CD14-positive monocyte (primary cell): ENCODE data around the gene ACD. TPM values are rescaled to one million over a fixed set of nuclear protein-coding genes. Genes with fewer than 3 reads are reported as not detected.
A peak's percentile ranks its signal among the peaks of the same experiment; 100 is the strongest.

Experiments used
- DNase-seq, 3 donors: peaks; one replicate each; pipeline ENCODE4 v3.0.0-alpha.2; 2011 to 2022
- H2AFZ ChIP-seq: 2 replicates; pipeline ENCODE4 v1.6.0; 2012; ENCODE audit warnings: mild to moderate bottlenecking, low read depth, low read length, inconsistent platforms; ENCODE audit not compliant: insufficient read depth, poor library complexity, severe bottlenecking
- H3K27ac ChIP-seq, 2 donors: 1 replicate in 1 of 2; 2 replicates in 1 of 2; pipeline ENCODE4 v1.5.1; 2012 to 2013; ENCODE audit warnings: low read length in 2 of 2, control low read depth in 1 of 2, inconsistent platforms in 1 of 2, low read depth in 1 of 2, mild to moderate bottlenecking in 1 of 2
- H3K27me3 ChIP-seq, 2 donors: one replicate each; pipeline versions ENCODE4 v1.6.0 to v1.6.1; 2011 to 2013; ENCODE audit warnings: low read length in 2 of 2; ENCODE audit not compliant: control insufficient read depth in 2 of 2, insufficient read depth in 2 of 2
- H3K36me3 ChIP-seq, 2 donors: replicated peaks in 1 of 2; 1 replicate in 1 of 2; 2 replicates in 1 of 2; pipeline versions ENCODE4 v1.5.1 to v1.6.1; 2012 to 2013; ENCODE audit warnings: low read length in 2 of 2, control low read depth in 1 of 2, inconsistent platforms in 1 of 2, mild to moderate bottlenecking in 1 of 2; ENCODE audit not compliant: insufficient read depth in 2 of 2, control insufficient read depth in 1 of 2
- H3K4me1 ChIP-seq, 2 donors: 1 replicate in 1 of 2; 2 replicates in 1 of 2; pipeline versions ENCODE4 v1.5.1 to v1.6.1; 2012 to 2013; ENCODE audit warnings: low read length in 2 of 2, control low read depth in 1 of 2, inconsistent platforms in 1 of 2, mild to moderate bottlenecking in 1 of 2, moderate library complexity in 1 of 2; ENCODE audit not compliant: insufficient read depth in 2 of 2, control insufficient read depth in 1 of 2
- H3K4me2 ChIP-seq: replicated peaks from 2 replicates; pipeline ENCODE3; 2012; ENCODE audit warnings: low read length, moderate library complexity, mild to moderate bottlenecking; ENCODE audit not compliant: poor library complexity, severe bottlenecking; ENCODE audit errors: extremely low read depth
- H3K4me3 ChIP-seq, 3 experiments: fragments of 200-600 bp in 1 of 3; sonication (generic) in 1 of 3; replicated peaks in 1 of 3; 1 replicate in 2 of 3; 2 replicates in 1 of 3; pipeline ENCODE4 v1.5.1; 2011 to 2013; ENCODE audit warnings: low read length in 3 of 3, mild to moderate bottlenecking in 3 of 3, control low read depth in 2 of 3, low read depth in 2 of 3, inconsistent platforms in 1 of 3, moderate library complexity in 1 of 3
- H3K79me2 ChIP-seq: 2 replicates; pipeline ENCODE4 v1.6.0; 2012; ENCODE audit warnings: mild to moderate bottlenecking, control low read depth, inconsistent platforms, low read length, moderate library complexity; ENCODE audit not compliant: insufficient read depth
- H3K9ac ChIP-seq: 2 replicates; pipeline ENCODE4 v1.6.0; 2017; ENCODE audit warnings: low read length, mild to moderate bottlenecking; ENCODE audit not compliant: insufficient read depth, poor library complexity, severe bottlenecking
- H3K9me3 ChIP-seq, 2 donors: replicated peaks in 1 of 2; 1 replicate in 1 of 2; 2 replicates in 1 of 2; pipeline versions ENCODE4 v1.5.1 to v1.6.1; 2012 to 2013; ENCODE audit warnings: low read length in 2 of 2, control low read depth in 1 of 2; ENCODE audit not compliant: control insufficient read depth in 1 of 2, insufficient read depth in 1 of 2
- H4K20me1 ChIP-seq: 2 replicates; pipeline ENCODE4 v1.6.0; 2012; ENCODE audit warnings: mild to moderate bottlenecking, low read length, control low read depth, moderate library complexity; ENCODE audit not compliant: insufficient read depth
- H3K27ac Mint-ChIP-seq, 7 donors: one replicate each; pipeline ENCODE4 v1.8.0; 2020; ENCODE audit warnings: mild to moderate bottlenecking in 7 of 7, mixed read lengths in 7 of 7, moderate library complexity in 6 of 7, inconsistent platforms in 2 of 7
- H3K27me3 Mint-ChIP-seq, 3 donors: one replicate each; pipeline ENCODE4 v1.8.0; 2021 to 2022; ENCODE audit warnings: low read depth in 3 of 3, mild to moderate bottlenecking in 3 of 3, mixed read lengths in 3 of 3, moderate library complexity in 3 of 3, inconsistent platforms in 1 of 3
- H3K36me3 Mint-ChIP-seq, 2 donors: one replicate each; pipeline ENCODE4 v1.8.0; 2020; ENCODE audit warnings: mixed read lengths in 2 of 2, inconsistent platforms in 1 of 2, mild to moderate bottlenecking in 1 of 2
- H3K4me1 Mint-ChIP-seq: one replicate; pipeline ENCODE4 v1.8.0; 2020; ENCODE audit warnings: mild to moderate bottlenecking, mixed read lengths
- H3K4me3 Mint-ChIP-seq, 2 donors: one replicate each; pipeline ENCODE4 v1.8.0; 2020; ENCODE audit warnings: mild to moderate bottlenecking in 2 of 2, mixed read lengths in 2 of 2, moderate library complexity in 1 of 2
- H3K9me3 Mint-ChIP-seq, 7 donors: one replicate each; pipeline ENCODE4 v1.8.0; 2020 to 2022; ENCODE audit warnings: mixed read lengths in 7 of 7, mild to moderate bottlenecking in 6 of 7, moderate library complexity in 6 of 7, inconsistent platforms in 2 of 7
- WGBS: methylation state at CpG from one replicate; pipeline ENCODE4 v1.1.5; 2013; ENCODE audit warnings: missing lambda C conversion rate; ENCODE audit not compliant: insufficient coverage; 5-methylcytosine and 5-hydroxymethylcytosine counted together
- intact Hi-C, 2 donors: fragments of 100-400 bp; cut with micrococcal nuclease; formaldehyde crosslinking; loops; one replicate each; pipeline versions ENCODE4 v1.15.0 to v1.15.1; 2023
- polyA plus RNA-seq, 3 donors: library from polyadenylated mRNA; depleted of rRNA in 1 of 3; unstranded in 2 of 3; stranded (reverse) in 1 of 3; fragments of 300-500 nt in 2 of 3; fragments of >200 nt in 1 of 3; fragmentation: Illumina TruSeq in 2 of 3; gene quantifications; 1 replicate in 2 of 3; 2 replicates in 1 of 3; pipeline ENCODE4 v1.2.3, GENCODE V29; 2012 to 2021
- TF ChIP-seq, protein P1 (sequence below): fragments of 200-600 bp; IDR thresholded peaks from one replicate; pipeline ENCODE4 v1.8.0; 2022; ENCODE audit warnings: antibody characterized with exemption, mild to moderate bottlenecking

ACD gene
- polyA plus RNA-seq, 3 donors, result 11.8 to 26.0 (median 14.9) TPM

DNA sequence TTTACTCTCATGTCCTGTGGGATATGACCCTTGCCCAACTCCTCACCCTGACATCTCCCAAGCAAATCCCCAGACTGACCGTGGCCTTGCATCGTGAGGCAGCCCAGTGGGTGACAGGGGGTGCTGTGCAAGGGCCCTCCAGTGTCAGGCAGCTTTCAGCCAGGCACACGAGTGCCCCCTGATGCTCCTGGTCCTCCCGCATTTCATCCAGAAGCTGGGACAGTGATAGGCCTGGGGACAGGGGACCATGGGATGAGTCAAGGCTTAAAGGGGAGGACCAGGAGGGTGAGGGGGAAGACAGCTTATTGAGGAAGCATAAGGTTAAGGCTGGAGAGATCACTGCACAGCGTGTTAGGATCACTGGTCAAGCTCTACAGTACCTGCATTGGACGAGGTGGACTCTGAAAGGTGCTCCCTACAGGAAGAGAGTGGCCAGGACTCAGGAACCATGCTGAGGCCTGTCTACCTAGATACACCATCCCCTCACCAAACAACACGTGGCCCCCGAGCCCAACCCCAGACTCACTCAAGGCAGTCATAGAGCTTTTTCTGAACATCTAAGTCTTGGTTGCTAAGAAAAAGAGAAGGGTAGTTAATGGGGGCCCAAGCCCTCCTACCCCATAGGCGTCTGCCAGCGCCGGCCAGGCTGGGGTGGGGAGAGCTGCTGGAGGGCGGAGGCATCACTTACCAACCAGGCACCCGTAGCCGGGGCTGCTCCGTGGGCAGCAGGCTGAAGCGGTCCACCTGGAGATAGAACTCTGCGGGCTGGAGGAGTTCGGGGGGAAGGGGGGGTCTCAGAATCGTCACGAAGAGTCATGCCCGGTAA is 998 bp downstream of the ACD start:
- Histone ChIP-seq H3K27ac (no peak overlapping the region), H2AFZ (peak overlapping the region; percentile 94), H3K36me3 (peaks cover 0 to 4% of the 10 kb centered on the region in 2 donors), H3K9ac (peak overlapping the region; percentile 76), H3K4me3 (peak overlapping the region; percentile 74 to 92 (median 92)), H3K9me3 (no peaks in the 10 kb centered on the region), H3K27me3 (peaks cover 0 to 5% of the 10 kb centered on the region in 2 donors), H3K4me2 (peak overlapping the region; percentile 98), H3K4me1 (peaks cover 20 to 27% of the 10 kb centered on the region in 2 donors), H4K20me1 (no peaks in the 10 kb centered on the region), H3K79me2 (peaks cover 8% of the 10 kb centered on the region)
- peaks cover 21% of the 10 kb centered on the region for H3K4me1 Mint-ChIP-seq
- peak overlapping the region in 4 of 7 donors; percentile 19 to 96 (median 54) for H3K27ac Mint-ChIP-seq
- 86% methylated on average over 4 of the region's 21 CpGs for whole genome bisulfite sequencing
- peak in 1 of 3 donors; percentile 11 for DNase-seq
- peaks cover 8 to 11% (median 11%) of the 10 kb centered on the region in 3 donors for H3K27me3 Mint-ChIP-seq
- intact Hi-C loops, result loop anchor here in 1 of 2 donors (5.0 kb wide), 1 partner anchor 112 kb away; no protein-coding TSS in a partner anchor
- H3K9me3 Mint-ChIP-seq, result no peaks in the 10 kb centered on the region
- H3K36me3 Mint-ChIP-seq, result peaks cover 10 to 18% of the 10 kb centered on the region in 2 donors
- H3K4me3 Mint-ChIP-seq, result peak overlapping the region; percentile 90 to 92
- TF ChIP-seq, protein P1, sequence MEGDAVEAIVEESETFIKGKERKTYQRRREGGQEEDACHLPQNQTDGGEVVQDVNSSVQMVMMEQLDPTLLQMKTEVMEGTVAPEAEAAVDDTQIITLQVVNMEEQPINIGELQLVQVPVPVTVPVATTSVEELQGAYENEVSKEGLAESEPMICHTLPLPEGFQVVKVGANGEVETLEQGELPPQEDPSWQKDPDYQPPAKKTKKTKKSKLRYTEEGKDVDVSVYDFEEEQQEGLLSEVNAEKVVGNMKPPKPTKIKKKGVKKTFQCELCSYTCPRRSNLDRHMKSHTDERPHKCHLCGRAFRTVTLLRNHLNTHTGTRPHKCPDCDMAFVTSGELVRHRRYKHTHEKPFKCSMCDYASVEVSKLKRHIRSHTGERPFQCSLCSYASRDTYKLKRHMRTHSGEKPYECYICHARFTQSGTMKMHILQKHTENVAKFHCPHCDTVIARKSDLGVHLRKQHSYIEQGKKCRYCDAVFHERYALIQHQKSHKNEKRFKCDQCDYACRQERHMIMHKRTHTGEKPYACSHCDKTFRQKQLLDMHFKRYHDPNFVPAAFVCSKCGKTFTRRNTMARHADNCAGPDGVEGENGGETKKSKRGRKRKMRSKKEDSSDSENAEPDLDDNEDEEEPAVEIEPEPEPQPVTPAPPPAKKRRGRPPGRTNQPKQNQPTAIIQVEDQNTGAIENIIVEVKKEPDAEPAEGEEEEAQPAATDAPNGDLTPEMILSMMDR, result no peak

DNA sequence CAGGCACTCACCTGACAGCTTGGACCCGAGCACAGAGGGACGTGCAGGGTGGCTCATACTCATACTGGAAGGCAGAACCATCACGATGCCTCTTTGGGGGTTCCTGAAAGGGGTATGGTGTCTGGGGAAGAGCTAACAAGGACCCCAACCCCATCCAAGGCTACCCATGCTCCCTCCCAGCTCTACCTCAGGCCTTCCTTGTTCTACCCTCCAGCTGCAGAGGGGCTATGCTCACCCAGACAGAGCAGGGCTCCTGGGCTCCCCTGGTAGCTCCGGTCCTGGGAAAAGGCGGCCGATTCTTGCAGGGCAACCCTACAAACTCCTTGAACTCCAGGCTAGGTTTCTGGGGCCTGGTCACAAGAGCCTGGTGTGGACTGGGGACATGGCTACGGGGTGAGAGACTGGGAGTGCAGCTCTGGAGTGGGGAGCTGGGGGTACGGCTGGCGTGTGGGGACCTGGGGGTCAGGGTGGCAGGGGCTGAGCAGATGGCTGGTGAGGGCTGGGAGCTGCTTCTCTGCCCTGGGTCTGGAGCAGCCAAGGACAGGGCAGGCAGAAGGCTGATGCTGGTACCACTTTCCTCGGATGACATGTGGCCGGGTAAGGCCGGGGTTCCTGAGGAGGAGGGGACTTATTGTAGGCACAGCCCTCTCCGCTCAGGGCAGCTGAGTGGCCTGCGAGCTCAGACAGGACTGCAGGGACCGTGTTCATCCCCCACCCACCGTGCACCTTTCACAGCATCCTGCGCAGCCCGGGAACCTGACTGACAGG is 2.1 kb downstream of the ACD start:
- H2AFZ ChIP-seq, result no peak overlapping the region
- H3K9me3 ChIP-seq, result no peaks in the 10 kb centered on the region
- H3K4me3 Mint-ChIP-seq, result no peak overlapping the region
- peaks cover 8 to 18% of the 10 kb centered on the region in 2 donors for H3K36me3 Mint-ChIP-seq
- H3K9ac ChIP-seq, result no peak overlapping the region
- WGBS, result 96% methylated on average over 15 of the region's 18 CpGs
- peaks cover 8% of the 10 kb centered on the region for H3K79me2 ChIP-seq
- H3K27me3 ChIP-seq, result peaks cover 0 to 5% of the 10 kb centered on the region in 2 donors
- peaks cover 8 to 11% (median 11%) of the 10 kb centered on the region in 3 donors for H3K27me3 Mint-ChIP-seq
- H3K27ac ChIP-seq, result no peak overlapping the region
- peaks cover 20 to 27% of the 10 kb centered on the region in 2 donors for H3K4me1 ChIP-seq
- peak overlapping the region in 1 of 7 donors; percentile 66 for H3K27ac Mint-ChIP-seq
- peaks cover 0 to 4% of the 10 kb centered on the region in 2 donors for H3K36me3 ChIP-seq
- TF ChIP-seq, protein P1, result no peak
- H3K4me2 ChIP-seq, result no peak overlapping the region
- H3K4me3 ChIP-seq, result no peak overlapping the region
- no peaks in the 10 kb centered on the region for H4K20me1 ChIP-seq
- H3K4me1 Mint-ChIP-seq, result peaks cover 21% of the 10 kb centered on the region
- intact Hi-C loops, result loop anchor here in 1 of 2 donors (5.0 kb wide), 1 partner anchor 111 kb away; no protein-coding TSS in a partner anchor
- peak in 1 of 3 donors; percentile 7 for DNase-seq
- no peaks in the 10 kb centered on the region for H3K9me3 Mint-ChIP-seq
